ENCODE measurements around the gene MYOC. TPM values are rescaled to one million over a fixed set of nuclear protein-coding genes. Genes with fewer than 3 reads are reported as not detected.
A peak's percentile ranks its signal among the peaks of the same experiment; 100 is the strongest.

MYOC gene
- total and polyA plus RNA-seq, 4 donors: 0.11 to 1.8 (median 0.58) TPM

GRCh38 chr1:171635661-171636060, 16.8 kb downstream of the MYOC start:
- ATAC-seq (ENCODE audit: insufficient read depth, low FRiP score) (no peak), DNase-seq (no peak)
- Histone ChIP-seq H3K9me3 (ENCODE audit: control insufficient read depth in 4 of 4, insufficient read depth in 3 of 4, low read length in 3 of 4) (peaks cover 0 to 2% (median 0%) of the 10 kb centered on the region in 4 donors), H3K4me3 (no peak overlapping the region), H3K4me1 (ENCODE audit: control insufficient read depth in 5 of 5, insufficient read depth in 5 of 5, low read length in 5 of 5) (no peaks in the 10 kb centered on the region), H3K9ac (ENCODE audit: insufficient read depth in 1 of 2, low read length in 2 of 2) (no peak overlapping the region), H3K27ac (ENCODE audit: low read depth in 1 of 2, low read length in 1 of 2) (no peak overlapping the region), H3K27me3 (ENCODE audit: control insufficient read depth in 3 of 3, insufficient read depth in 3 of 3, low read length in 2 of 3) (no peaks in the 10 kb centered on the region), H3K36me3 (ENCODE audit: control insufficient read depth in 4 of 4, insufficient read depth in 4 of 4, low read length in 4 of 4) (no peaks in the 10 kb centered on the region)
- no peak for TF ChIP-seq CTCF (IDR thresholded peaks at IDR 0.05; ENCODE audit: control extremely low read depth, extremely low read depth)
- 89 to 93% methylated on average over 2 of the region's 2 CpGs for WGBS, 2 donors

GRCh38 chr1:171628225-171628624, 24.3 kb downstream of the MYOC start:
- no peak overlapping the region for H3K9ac ChIP-seq (ENCODE audit: insufficient read depth in 1 of 2, low read length in 2 of 2)
- WGBS, 2 donors: 93 to 94% methylated on average over 2 of the region's 2 CpGs
- H3K36me3 ChIP-seq (ENCODE audit: control insufficient read depth in 4 of 4, insufficient read depth in 4 of 4, low read length in 4 of 4): no peaks in the 10 kb centered on the region
- DNase-seq (no peak), ATAC-seq (ENCODE audit: insufficient read depth, low FRiP score) (no peak)
- H3K4me3 ChIP-seq: no peak overlapping the region
- no peaks in the 10 kb centered on the region for H3K27me3 ChIP-seq (ENCODE audit: control insufficient read depth in 3 of 3, insufficient read depth in 3 of 3, low read length in 2 of 3)
- TF ChIP-seq CTCF (IDR thresholded peaks at IDR 0.05; ENCODE audit: control extremely low read depth, extremely low read depth): no peak
- H3K27ac ChIP-seq (ENCODE audit: low read depth in 1 of 2, low read length in 1 of 2): no peak overlapping the region
- peaks cover 0 to 2% (median 0%) of the 10 kb centered on the region in 4 donors for H3K9me3 ChIP-seq (ENCODE audit: control insufficient read depth in 4 of 4, insufficient read depth in 3 of 4, low read length in 3 of 4)
- no peaks in the 10 kb centered on the region for H3K4me1 ChIP-seq (ENCODE audit: control insufficient read depth in 5 of 5, insufficient read depth in 5 of 5, low read length in 5 of 5)

- DNase-seq: peak in 1 of 3 donors; percentile 11
- Histone ChIP-seq H3K27me3 (ENCODE audit: control insufficient read depth in 3 of 3, insufficient read depth in 3 of 3, low read length in 2 of 3) (no peaks in the 10 kb centered on the region), H3K9me3 (ENCODE audit: control insufficient read depth in 4 of 4, insufficient read depth in 3 of 4, low read length in 3 of 4) (peaks cover 0 to 2% (median 0%) of the 10 kb centered on the region in 4 donors), H3K4me3 (no peak overlapping the region), H3K4me1 (ENCODE audit: control insufficient read depth in 5 of 5, insufficient read depth in 5 of 5, low read length in 5 of 5) (no peaks in the 10 kb centered on the region), H3K9ac (ENCODE audit: insufficient read depth in 1 of 2, low read length in 2 of 2) (no peak overlapping the region), H3K36me3 (ENCODE audit: control insufficient read depth in 4 of 4, insufficient read depth in 4 of 4, low read length in 4 of 4) (no peaks in the 10 kb centered on the region), H3K27ac (ENCODE audit: low read depth in 1 of 2, low read length in 1 of 2) (no peak overlapping the region)
- 67 to 77% methylated on average over 5 of the region's 5 CpGs for WGBS, 2 donors
- no peak for ATAC-seq (ENCODE audit: insufficient read depth, low FRiP score)
- no peak for TF ChIP-seq CTCF (IDR thresholded peaks at IDR 0.05; ENCODE audit: control extremely low read depth, extremely low read depth)
These were observed 25.5 kb downstream of the MYOC start for GRCh38 chr1:171627020-171627419.

GRCh38 chr1:171625225-171625624, 27.3 kb downstream of the MYOC start:
- WGBS, 2 donors: 88 to 91% methylated on average over 1 of the region's 1 CpG
- no peaks in the 10 kb centered on the region for H3K27me3 ChIP-seq (ENCODE audit: control insufficient read depth in 3 of 3, insufficient read depth in 3 of 3, low read length in 2 of 3)
- no peak overlapping the region for H3K9ac ChIP-seq (ENCODE audit: insufficient read depth in 1 of 2, low read length in 2 of 2)
- no peak for ATAC-seq (ENCODE audit: insufficient read depth, low FRiP score)
- no peak for TF ChIP-seq CTCF (IDR thresholded peaks at IDR 0.05; ENCODE audit: control extremely low read depth, extremely low read depth)
- no peak overlapping the region for H3K4me3 ChIP-seq
- peaks cover 0 to 2% (median 0%) of the 10 kb centered on the region in 4 donors for H3K9me3 ChIP-seq (ENCODE audit: control insufficient read depth in 4 of 4, insufficient read depth in 3 of 4, low read length in 3 of 4)
- DNase-seq: no peak
- no peaks in the 10 kb centered on the region for H3K36me3 ChIP-seq (ENCODE audit: control insufficient read depth in 4 of 4, insufficient read depth in 4 of 4, low read length in 4 of 4)
- no peak overlapping the region for H3K27ac ChIP-seq (ENCODE audit: low read depth in 1 of 2, low read length in 1 of 2)
- H3K4me1 ChIP-seq (ENCODE audit: control insufficient read depth in 5 of 5, insufficient read depth in 5 of 5, low read length in 5 of 5): no peaks in the 10 kb centered on the region
